GM10847 (cell line): ENCODE results near the gene OSBPL6.

Experiments
- POLR2A ChIP-seq: IDR thresholded peaks from 2 replicates; pipeline ENCODE4 v1.6.1; 2011; ENCODE audit not compliant: insufficient read length; ENCODE audit errors: extremely low read depth

OSBPL6 gene

DNA sequence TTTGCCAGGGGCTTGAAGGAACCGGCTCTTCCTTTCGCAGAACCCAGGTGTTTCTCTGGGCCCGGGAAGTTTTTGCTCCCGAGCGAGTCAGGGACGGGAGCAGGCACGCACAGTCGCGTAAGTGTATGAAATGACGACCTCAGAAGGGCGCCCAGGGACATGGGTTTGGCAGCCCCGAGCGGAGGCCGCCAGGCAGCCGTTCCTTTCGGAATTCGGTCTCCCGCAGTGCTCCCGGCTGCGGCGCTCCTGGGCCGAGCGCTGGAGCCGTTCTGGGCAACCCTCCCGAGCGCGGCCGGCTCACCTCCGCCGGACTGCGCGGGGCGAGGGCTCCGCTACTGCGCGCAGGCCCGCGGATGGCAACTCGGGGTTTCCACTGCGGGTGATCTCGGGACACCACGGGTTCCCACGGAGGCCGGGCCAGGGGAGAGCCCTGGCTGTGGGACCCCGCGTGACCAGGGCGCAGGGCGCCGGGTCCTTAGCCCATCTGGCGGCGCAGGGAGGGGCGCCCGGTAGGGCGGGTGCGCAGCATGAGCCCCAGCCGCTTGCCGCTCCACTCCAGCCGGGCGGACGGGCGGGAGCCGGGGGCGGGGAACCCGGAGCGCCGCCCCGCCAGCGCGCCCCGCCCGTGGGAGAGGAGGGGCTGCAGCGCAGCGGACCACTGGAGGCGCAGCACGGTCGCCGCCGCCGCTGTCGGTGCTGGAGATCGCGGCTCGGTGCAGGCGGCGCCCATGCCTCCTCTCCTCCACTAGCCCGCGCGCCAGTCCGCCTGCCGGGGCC lies at the start of gene OSBPL6:
Gene OSBPL6, plus strand, starts transcription at position 690 of the 777 bp plus-strand sequence. CDS start 111,673 bp downstream, outside the sequence.
- no peak for TF ChIP-seq POLR2A

DNA sequence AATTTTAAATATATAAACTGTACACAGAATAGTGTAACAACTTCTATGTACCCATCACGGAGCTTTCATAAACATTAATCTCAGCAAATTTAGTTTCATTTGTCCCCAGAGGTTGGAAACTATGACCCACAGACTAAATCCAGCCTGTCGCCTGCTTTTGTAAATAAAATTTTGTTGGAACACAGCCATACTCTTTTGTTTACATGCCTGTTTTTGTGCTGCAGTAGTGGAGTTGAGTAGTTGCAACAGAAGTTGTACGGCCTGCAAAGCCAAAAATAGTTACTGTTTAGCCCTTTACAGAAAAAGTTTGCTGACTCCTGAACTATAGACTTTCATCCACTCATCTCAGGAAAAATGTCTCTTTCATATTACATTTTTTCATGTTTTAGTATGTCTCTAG lies 42.3 kb upstream of the OSBPL6 start:
- TF ChIP-seq POLR2A = no peak

DNA sequence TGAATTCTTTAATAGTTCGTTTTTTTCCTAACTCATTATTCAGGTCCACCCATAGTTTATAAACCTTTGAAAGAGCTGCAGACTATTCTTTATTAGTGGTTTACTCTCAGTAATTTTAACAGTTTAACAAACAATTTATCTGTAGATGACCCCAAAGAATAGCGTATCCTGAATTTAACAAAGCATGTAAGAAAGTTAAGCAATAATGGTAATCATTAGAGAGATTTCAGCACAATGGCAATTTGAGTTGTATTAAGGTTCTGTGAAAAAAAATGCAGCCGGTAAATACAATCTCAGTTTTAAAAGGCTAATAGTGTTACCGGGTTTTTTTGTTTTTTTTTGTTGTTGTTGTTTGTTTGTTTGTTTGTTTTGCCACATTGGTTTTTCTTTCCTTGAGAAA lies 41.8 kb upstream of the OSBPL6 start:
- TF ChIP-seq POLR2A = no peak

DNA sequence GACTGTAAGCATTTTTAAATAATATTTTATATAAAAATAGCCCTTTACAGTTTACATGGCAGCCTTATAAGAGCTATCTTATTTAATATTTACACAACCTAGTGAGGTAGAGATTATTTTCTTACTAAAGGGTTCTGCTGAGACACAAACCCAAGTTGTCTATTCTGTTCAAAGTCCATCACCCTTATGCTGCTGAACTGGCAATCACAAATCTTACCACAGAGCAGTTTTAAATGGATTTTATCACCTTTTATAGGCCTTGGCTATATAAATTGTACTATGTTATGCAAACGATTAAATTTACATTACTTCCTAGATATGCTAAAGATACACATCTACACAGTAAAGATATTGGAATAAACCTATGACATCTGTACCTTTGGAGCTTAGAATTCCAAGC lies 41.3 kb upstream of the OSBPL6 start:
- no peak for TF ChIP-seq POLR2A

DNA sequence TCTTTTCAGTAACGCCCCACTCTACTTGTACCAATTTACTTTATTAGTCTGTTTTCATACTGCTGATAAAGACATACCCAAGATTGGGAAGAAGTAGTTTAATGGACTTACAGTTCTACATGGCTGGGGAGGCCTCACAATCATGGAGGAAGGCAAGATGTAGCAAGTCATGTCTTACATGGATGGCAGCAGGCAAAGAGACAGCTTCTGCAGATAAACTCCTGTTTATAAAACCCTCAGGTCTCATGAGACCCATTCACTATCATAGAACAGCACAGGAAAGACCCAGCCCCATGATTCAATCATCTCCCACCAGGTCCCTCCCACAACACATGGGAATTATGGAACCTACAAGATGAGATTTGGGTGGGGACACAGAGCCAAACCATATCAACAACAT lies 38.8 kb upstream of the OSBPL6 start:
- no peak for TF ChIP-seq POLR2A

DNA sequence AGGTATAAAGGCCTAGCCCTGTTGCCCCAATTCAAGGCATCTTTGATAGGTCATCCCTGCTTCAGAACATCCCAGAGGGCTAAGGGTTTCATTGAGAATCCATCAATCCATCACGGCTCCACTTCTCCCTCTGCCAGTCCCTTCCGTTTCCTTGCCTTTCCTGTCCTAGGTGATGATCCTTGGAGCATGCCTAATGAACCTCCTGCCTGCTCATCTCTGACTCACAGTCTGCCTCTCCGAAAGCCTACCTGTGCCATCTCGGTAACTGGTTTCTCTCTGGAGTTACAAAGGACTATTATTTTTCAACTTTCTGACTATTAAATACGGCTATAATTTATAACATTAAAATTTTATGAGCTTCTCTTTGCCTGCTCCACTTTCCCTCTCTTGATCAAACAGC lies 36.7 kb upstream of the OSBPL6 start:
- no peak for TF ChIP-seq POLR2A

DNA sequence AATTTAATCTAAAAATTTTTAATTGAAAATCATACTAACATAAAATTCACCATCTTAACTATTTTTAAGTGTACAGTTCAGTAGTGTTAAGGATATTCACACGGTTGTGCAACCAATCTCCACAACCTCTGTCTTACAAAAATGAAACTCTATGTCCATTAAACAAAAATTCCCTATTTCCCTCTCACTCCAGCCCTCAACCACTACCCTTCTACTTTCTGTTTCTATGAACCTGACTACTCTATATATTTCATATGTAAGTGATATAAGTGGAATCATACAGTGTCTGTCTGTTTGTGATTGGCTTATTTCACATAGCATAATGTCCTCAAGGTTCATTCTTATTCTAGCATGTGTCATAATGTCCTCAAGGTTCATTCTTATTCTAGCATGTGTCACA lies 34.3 kb upstream of the OSBPL6 start:
- no peak for TF ChIP-seq POLR2A

DNA sequence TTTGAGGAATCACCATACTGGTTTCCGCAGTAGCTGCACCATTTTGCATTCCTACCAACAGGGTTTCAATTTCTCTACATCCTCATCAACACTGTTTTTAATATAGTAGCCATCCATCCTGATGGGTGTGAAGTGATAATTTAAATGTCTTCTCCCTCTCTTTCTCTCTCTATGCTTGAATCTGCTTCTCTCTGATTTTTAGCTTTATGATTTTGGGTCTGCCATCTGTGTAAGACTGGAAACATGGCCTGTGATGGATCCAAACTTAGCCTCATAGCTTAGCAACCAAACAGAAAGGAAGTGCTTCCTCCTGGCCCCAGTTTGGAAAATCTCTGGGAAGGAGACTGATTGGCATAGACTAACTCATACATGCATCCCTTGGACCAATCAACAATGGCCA lies 33.7 kb upstream of the OSBPL6 start:
- TF ChIP-seq POLR2A = no peak

DNA sequence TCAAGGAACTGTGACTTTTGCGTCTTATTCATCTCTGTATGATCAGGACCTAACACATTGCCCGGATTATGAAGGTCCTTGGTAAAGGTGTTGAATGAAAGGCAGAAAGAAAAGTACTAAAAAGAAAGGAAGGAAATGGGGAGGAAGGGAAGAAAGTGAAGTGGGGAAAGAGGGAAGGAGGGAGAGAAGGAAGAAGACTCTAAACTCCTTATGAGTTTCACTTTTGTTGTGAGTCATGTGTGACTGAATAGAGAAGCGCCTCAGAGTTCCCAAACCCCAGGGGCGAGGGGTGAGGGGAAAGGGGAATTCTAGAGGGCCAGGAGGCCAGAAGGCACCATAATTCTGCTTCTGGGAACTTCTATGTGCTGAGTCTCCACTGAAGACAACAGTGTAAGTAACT lies 30.9 kb upstream of the OSBPL6 start:
- no peak for TF ChIP-seq POLR2A

DNA sequence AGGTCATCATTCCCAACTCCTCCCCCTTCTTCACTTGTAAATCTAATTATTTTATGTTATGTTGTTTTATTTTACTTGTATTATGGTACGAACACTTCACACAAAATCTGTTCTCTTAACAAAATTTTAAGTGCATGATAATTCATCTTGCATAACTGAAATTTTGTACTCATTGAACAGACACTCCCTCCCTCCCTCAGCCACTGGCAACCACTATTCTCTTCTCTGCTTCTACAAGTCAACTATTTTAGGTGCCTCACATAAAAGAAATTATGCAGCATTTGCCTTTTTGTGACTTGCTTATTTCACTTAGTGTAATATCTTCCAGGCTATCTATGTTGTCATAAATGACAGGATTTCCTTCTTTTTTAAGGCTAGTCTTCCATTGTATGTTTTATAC lies 30.4 kb upstream of the OSBPL6 start:
- TF ChIP-seq POLR2A = no peak

DNA sequence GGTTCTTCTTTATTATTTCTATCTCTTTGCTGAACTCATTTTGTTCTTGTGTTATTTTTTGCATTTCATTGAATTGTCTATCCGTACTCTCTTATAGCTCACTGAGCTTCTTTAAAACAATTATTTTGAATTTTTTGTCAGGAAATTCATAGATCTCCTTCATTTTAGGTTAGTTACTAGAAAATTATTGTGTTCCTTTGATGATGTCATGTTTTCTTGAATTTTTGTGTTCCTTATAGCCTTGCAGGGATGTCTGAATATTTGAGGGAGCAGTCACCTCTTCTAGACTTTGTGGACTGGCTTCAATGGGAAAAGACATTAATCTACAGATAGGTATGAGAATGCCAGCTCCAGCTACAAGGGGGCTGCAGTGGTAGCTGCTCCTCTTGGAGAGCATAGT lies 20.7 kb upstream of the OSBPL6 start:
- no peak for TF ChIP-seq POLR2A

DNA sequence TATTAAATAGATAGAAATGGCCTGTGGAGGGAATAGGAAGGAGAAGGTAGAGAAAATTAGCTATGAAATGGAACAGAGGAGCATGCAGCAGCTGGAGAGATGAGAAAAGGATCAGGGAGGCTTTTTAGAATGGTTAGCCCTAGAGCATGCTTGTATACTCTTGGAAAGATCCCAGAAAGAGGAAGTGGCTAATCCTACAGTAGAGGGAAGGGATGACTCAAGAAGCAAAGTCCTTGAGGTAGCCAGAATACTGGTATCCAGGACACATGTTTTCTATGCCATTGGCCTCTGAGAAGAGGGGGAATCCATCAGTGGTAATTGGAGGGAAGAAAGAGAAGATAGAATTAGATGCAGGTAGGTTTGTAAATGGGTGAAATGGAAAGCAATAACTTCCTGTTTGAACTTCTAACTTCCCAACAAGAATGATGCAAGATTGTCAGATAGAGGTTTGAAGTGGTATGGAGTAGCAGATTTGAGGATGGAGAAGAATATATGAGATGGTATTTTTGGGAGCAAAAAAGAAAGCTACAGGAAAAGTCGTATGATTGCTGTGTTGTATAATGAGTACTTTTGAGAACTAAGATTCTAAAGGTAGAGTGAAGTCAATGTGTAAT lies 17.1 kb upstream of the OSBPL6 start:
- no peak for TF ChIP-seq POLR2A

DNA sequence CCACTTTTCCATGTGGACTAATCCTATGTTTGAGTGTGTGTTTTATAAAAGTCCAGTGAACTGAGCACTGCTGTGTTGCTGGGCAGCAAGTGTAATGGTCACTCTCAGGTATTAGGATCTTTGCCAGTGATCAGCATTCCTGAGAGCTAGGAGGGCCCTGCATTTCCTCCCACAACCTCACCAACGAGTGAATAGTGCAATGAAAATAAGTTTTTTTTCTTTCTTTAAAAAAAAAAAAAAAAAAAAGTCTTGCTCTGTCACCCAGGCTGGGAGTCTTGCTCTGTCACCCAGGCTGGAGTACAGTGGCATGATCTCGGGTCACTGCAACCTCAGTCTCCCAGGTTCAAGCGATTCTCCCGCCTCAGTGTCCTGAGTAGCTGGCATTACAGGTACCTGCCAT lies 6.5 kb upstream of the OSBPL6 start:
- no peak for TF ChIP-seq POLR2A

DNA sequence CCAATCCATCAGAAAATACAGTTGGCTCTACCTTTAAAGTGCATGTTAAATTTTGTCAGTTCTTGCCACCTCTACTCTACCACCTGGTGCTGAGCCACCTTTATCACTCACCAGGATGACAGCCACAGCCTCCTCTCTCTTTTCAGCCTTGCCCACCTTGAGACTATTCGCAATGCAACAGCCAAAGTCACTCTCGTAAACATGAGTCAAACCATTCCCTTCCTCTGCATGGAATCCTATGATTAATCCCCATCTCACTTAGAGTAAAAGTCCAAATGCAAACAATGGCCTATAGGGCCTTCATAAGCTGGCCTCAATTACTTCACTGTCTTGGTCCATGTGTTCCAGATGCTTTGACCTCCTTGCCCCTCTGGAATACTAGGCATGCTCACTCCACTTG lies 5.8 kb upstream of the OSBPL6 start:
- no peak for TF ChIP-seq POLR2A

DNA sequence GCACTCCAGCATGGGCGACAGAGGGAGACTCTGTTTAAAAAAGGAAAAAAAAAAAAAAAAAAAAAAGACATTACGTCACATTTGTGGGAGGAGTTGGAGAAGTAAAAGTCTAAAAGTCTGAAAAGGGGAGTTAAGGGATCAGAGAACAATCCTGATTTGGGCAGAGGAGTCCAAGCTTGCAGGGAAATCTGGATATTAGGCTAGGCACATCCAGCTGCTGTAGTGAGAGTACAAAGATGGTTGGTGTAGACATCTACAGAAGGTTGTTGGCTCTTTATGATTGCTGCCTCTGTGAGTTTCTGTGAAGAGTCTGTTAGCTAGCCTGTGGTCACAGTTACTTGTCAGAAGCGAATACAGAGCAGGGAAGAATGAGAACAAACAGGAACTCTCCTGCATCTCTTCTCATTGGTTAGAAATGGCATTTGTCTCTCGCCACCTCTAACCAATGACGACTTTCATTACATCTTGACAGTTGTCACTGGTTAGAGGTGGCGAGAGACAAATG lies 3.3 kb upstream of the OSBPL6 start:
- TF ChIP-seq POLR2A = no peak

DNA sequence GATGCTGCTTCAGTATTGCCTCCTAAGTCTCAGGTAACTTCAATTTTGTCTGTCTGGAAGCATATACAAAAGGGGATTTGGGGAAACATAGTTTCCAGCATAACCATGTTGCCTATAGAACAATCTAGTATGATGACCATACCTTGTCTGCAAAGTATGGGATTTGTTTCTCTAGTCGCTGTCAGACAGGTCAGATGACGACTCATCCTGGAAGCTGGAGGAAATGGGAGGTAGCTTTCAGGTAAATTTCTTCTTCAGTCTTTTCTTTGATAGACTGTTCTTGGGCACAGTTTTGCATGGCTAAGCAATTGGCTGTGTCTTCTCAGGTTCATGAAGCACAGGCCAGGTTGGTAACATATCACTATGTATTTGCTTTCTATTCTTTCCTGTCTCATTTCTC lies 2.8 kb upstream of the OSBPL6 start:
- no peak for TF ChIP-seq POLR2A

DNA sequence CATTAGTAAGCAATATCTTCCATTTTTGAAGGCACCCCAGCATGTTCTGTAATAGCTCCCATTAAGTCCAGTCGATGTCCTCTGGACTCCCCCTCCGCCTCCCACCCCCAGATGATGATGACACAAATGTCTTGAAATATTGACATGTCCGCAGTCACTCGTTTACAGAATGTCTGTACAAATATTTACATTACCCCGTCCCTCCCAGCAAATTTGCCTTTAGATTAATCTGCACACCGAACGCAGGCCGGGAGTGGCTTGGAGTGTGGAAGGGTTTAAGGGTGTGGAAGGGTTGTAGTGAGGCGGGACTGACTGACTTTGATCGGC lies 853 bp upstream of the OSBPL6 start:
- TF ChIP-seq POLR2A = no peak
